SK-N-MC (cell line): ENCODE measurements around the gene PRRX2.

Experiments
- EZH2 ChIP-seq: fragments of 200-600 bp; sonication (generic); IDR thresholded peaks from one replicate; pipeline ENCODE4 v1.6.1; 2017; ENCODE audit warnings: antibody characterized with exemption
- FOXP2 ChIP-seq: optimal IDR thresholded peaks from 2 replicates; pipeline ENCODE3; 2011; ENCODE audit warnings: mild to moderate bottlenecking, moderate library complexity; ENCODE audit not compliant: insufficient read depth; ENCODE audit errors: extremely low read length, control extremely low read depth
- POLR2AphosphoS5 ChIP-seq: IDR thresholded peaks from 2 replicates; pipeline ENCODE4 v1.6.1; 2012; ENCODE audit warnings: mild to moderate bottlenecking, low read depth, low read length, borderline replicate concordance

- TF ChIP-seq EZH2 (no peak), POLR2AphosphoS5 (no peak), FOXP2 (no peak)
Observed at GRCh38 chr9:129631674-129632129, 33.7 kb upstream of the PRRX2 start.
